22Rv1 (cell line): ENCODE data around the gene TPM2.

Experiments
- CTCF ChIP-seq: fragments of 450-650 bp; IDR thresholded peaks from 2 replicates; pipeline ENCODE4 v1.5.1; 2017; ENCODE audit warnings: mild to moderate bottlenecking
- ZFX ChIP-seq: fragments of 450-650 bp; IDR thresholded peaks from 2 replicates; pipeline ENCODE4 v1.6.1; 2017; ENCODE audit warnings: antibody characterized with exemption, borderline replicate concordance

GRCh38 chr9:35690614-35691333 is 1.0 kb upstream of the TPM2 start:
- no peak for TF ChIP-seq CTCF
- no peak for TF ChIP-seq ZFX
